ENCODE measurements around the gene GLOD5. TPM values are rescaled to one million over a fixed set of nuclear protein-coding genes. Genes with fewer than 3 reads are reported as not detected.

GLOD5 gene
- total RNA-seq, 6 experiments from 2014 or later, result not detected

DNA sequence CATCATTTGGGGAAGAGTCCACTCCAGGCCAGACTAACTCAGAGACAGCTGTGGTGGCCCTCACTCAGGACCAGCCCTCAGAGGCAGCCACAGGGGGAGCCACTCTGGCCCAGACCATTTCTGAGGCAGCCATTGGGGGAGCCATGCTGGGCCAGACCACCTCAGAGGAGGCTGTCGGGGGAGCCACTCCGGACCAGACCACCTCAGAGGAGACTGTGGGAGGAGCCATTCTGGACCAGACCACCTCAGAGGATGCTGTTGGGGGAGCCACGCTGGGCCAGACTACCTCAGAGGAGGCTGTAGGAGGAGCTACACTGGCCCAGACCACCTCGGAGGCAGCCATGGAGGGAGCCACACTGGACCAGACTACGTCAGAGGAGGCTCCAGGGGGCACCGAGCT, 61.5 kb downstream of the GLOD5 start:
- Mint-ChIP-seq H3K27me3 (ENCODE audit: insufficient read depth) (no peaks in the 10 kb centered on the region; the same call in 1 of the 2 replicates), H3K4me1 (ENCODE audit: low read depth) (no peaks in the 10 kb centered on the region), H3K4me3 (no peak overlapping the region), H3K27ac (no peak overlapping the region), H3K36me3 (ENCODE audit: low read depth) (peaks cover 5% of the 10 kb centered on the region; the same call in 1 of the 2 replicates), H3K9me3 (no peaks in the 10 kb centered on the region)
- no peak for DNase-seq
- TF ChIP-seq, protein P1, sequence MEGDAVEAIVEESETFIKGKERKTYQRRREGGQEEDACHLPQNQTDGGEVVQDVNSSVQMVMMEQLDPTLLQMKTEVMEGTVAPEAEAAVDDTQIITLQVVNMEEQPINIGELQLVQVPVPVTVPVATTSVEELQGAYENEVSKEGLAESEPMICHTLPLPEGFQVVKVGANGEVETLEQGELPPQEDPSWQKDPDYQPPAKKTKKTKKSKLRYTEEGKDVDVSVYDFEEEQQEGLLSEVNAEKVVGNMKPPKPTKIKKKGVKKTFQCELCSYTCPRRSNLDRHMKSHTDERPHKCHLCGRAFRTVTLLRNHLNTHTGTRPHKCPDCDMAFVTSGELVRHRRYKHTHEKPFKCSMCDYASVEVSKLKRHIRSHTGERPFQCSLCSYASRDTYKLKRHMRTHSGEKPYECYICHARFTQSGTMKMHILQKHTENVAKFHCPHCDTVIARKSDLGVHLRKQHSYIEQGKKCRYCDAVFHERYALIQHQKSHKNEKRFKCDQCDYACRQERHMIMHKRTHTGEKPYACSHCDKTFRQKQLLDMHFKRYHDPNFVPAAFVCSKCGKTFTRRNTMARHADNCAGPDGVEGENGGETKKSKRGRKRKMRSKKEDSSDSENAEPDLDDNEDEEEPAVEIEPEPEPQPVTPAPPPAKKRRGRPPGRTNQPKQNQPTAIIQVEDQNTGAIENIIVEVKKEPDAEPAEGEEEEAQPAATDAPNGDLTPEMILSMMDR (IDR thresholded peaks at IDR 0.05), result no peak

Other genes with a start within 250 kb of the GLOD5 start
- 10 to 100 TPM; 26.0 to 42.2 (median 39.1) TPM for gene EBP, start 239.9 kb upstream of the GLOD5 start, total RNA-seq (2021; fragmentation: NEBNext Ultra II Directional; extraction: Animal tissue kit (Norgen Biotek cat#: 25700))
- gene TBC1D25, start 222.0 kb upstream of the GLOD5 start, total RNA-seq (2021; fragmentation: NEBNext Ultra II Directional; extraction: Animal tissue kit (Norgen Biotek cat#: 25700)), result 10 to 100 TPM; 13.0 to 15.3 (median 13.8) TPM
- gene RBM3, start 187.3 kb upstream of the GLOD5 start, total RNA-seq (2021; fragmentation: NEBNext Ultra II Directional; extraction: Animal tissue kit (Norgen Biotek cat#: 25700)), result 100 to 1,000 TPM; 151 to 471 (median 406) TPM
- gene WDR13, start 164.3 kb upstream of the GLOD5 start, total RNA-seq (2021; fragmentation: NEBNext Ultra II Directional; extraction: Animal tissue kit (Norgen Biotek cat#: 25700)), result 10 to 100 TPM; 64.3 to 87.2 (median 71.8) TPM
- under 1 TPM in 1 of 6 experiments, not detected in 5; 0.69 TPM for gene WAS, start 77.9 kb upstream of the GLOD5 start, total RNA-seq (2021; fragmentation: NEBNext Ultra II Directional; extraction: Animal tissue kit (Norgen Biotek cat#: 25700))
- gene SUV39H1, start 65.0 kb upstream of the GLOD5 start, total RNA-seq (2021; fragmentation: NEBNext Ultra II Directional; extraction: Animal tissue kit (Norgen Biotek cat#: 25700)), result 10 to 100 TPM in 4 of 6 experiments, 1 to 10 TPM in 2; 6.9 to 12.0 (median 11.4) TPM
- not detected for gene GATA1, start 24.8 kb downstream of the GLOD5 start, total RNA-seq (2021; fragmentation: NEBNext Ultra II Directional; extraction: Animal tissue kit (Norgen Biotek cat#: 25700))
- gene HDAC6, start 40.3 kb downstream of the GLOD5 start, total RNA-seq (2021; fragmentation: NEBNext Ultra II Directional; extraction: Animal tissue kit (Norgen Biotek cat#: 25700)), result 10 to 100 TPM; 22.4 to 30.8 (median 27.1) TPM
- gene ERAS, start 64.8 kb downstream of the GLOD5 start, total RNA-seq (2021; fragmentation: NEBNext Ultra II Directional; extraction: Animal tissue kit (Norgen Biotek cat#: 25700)), result not detected
- gene PCSK1N, start 73.9 kb downstream of the GLOD5 start, total RNA-seq (2021; fragmentation: NEBNext Ultra II Directional; extraction: Animal tissue kit (Norgen Biotek cat#: 25700)), result not detected
- 10 to 100 TPM; 53.0 to 65.2 (median 61.6) TPM for gene TIMM17B, start 136.0 kb downstream of the GLOD5 start, total RNA-seq (2021; fragmentation: NEBNext Ultra II Directional; extraction: Animal tissue kit (Norgen Biotek cat#: 25700))
- gene PQBP1, start 136.2 kb downstream of the GLOD5 start, total RNA-seq (2021; fragmentation: NEBNext Ultra II Directional; extraction: Animal tissue kit (Norgen Biotek cat#: 25700)), result 10 to 100 TPM; 66.3 to 82.1 (median 71.1) TPM
- 10 to 100 TPM; 45.0 to 53.7 (median 47.0) TPM for gene SLC35A2, start 149.9 kb downstream of the GLOD5 start, total RNA-seq (2021; fragmentation: NEBNext Ultra II Directional; extraction: Animal tissue kit (Norgen Biotek cat#: 25700))
- gene PIM2, start 157.3 kb downstream of the GLOD5 start, total RNA-seq (2021; fragmentation: NEBNext Ultra II Directional; extraction: Animal tissue kit (Norgen Biotek cat#: 25700)), result 1 to 10 TPM; 5.8 to 7.5 (median 6.5) TPM
- 10 to 100 TPM; 47.6 to 55.0 (median 52.7) TPM for gene OTUD5, start 195.9 kb downstream of the GLOD5 start, total RNA-seq (2021; fragmentation: NEBNext Ultra II Directional; extraction: Animal tissue kit (Norgen Biotek cat#: 25700))
- gene KCND1, start 210.1 kb downstream of the GLOD5 start, total RNA-seq (2021; fragmentation: NEBNext Ultra II Directional; extraction: Animal tissue kit (Norgen Biotek cat#: 25700)), result 1 to 10 TPM; 3.0 to 6.2 (median 5.4) TPM
- gene GRIPAP1, start 240.5 kb downstream of the GLOD5 start, total RNA-seq (2021; fragmentation: NEBNext Ultra II Directional; extraction: Animal tissue kit (Norgen Biotek cat#: 25700)), result 10 to 100 TPM; 23.2 to 32.1 (median 27.5) TPM